ENCODE measurements around the gene CPXM1. TPM values are rescaled to one million over a fixed set of nuclear protein-coding genes. Genes with fewer than 3 reads are reported as not detected.
A peak's percentile ranks its signal among the peaks of the same experiment; 100 is the strongest.

CPXM1 gene
- polyA plus RNA-seq (2011; rRNA removed), result 9.0 and 12.9 TPM in 2 replicates
- polyA minus RNA-seq (2011; rRNA and poly(A)+ RNA removed), result 5.9 and 9.1 TPM in 2 replicates

DNA sequence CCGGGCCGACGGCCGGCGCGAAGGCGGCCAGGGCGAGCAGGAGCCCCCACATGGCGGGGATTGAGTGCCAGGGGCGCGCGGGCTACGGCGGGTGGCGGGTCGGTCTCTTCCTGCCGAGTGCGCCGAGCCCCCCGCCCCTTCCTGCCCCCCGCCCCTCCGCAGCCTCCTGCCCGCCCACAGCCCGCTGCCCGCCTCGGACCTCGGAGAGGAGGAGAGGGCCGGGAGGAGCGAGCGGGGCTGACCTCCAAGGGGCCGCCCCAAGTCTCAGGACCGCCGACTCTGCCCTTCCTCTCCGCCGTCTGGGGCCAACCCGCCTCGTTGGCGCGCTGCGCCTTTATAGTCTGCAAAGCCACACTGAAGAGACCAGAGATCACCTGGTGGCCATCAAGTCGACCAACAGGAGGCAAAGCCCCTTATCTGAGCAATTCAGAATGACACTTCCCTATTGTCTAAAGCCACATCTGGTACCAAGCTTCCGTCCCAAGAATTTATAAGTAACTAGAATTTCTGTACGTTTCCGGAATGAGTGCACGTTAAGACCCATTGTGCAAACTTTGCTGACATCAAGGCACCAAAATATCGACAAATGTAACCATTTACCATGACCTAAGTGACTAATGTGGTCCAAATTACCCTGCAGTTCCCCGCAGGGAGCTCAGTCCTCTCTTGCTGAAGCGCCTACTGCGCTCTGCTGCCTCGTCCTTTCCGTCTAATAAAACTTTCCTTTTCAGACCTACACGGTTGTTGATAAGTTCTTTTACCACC is at the start of gene CPXM1:
Gene CPXM1, minus strand, starts transcription at position 107 of the 765 bp plus-strand sequence. Its CDS starts 55 bp downstream, at position 52.
- TF ChIP-seq, protein P1, sequence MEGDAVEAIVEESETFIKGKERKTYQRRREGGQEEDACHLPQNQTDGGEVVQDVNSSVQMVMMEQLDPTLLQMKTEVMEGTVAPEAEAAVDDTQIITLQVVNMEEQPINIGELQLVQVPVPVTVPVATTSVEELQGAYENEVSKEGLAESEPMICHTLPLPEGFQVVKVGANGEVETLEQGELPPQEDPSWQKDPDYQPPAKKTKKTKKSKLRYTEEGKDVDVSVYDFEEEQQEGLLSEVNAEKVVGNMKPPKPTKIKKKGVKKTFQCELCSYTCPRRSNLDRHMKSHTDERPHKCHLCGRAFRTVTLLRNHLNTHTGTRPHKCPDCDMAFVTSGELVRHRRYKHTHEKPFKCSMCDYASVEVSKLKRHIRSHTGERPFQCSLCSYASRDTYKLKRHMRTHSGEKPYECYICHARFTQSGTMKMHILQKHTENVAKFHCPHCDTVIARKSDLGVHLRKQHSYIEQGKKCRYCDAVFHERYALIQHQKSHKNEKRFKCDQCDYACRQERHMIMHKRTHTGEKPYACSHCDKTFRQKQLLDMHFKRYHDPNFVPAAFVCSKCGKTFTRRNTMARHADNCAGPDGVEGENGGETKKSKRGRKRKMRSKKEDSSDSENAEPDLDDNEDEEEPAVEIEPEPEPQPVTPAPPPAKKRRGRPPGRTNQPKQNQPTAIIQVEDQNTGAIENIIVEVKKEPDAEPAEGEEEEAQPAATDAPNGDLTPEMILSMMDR (IDR thresholded peaks at IDR 0.05; ENCODE audit: low read depth, low read length), result no peak
- H3K9me3 ChIP-seq (ENCODE audit: control insufficient read depth, insufficient read depth, low read length), result peaks cover 5% of the 10 kb centered on the region
- no peak for DNase-seq (ENCODE audit: low read depth, low spot score)
- CTCF ChIA-PET, result interaction anchor here (1.2 kb wide), 1 partner anchor 51 kb away, joined by 5 read pairs; no protein-coding TSS in a partner anchor
- H3K27ac ChIP-seq (ENCODE audit: low read depth, low read length), result no peak within 1 kb of the TSS
- H3K27me3 ChIP-seq (ENCODE audit: control insufficient read depth, insufficient read depth, low read length), result peaks cover 61% of the 10 kb centered on the region
- POLR2A ChIA-PET, result interaction anchor here (0.6 kb wide), 1 partner anchor 13 kb away, joined by 3 read pairs; no protein-coding TSS in a partner anchor
- peak within 1 kb of the TSS; percentile 66 for H3K4me3 ChIP-seq (ENCODE audit: low read depth, low read length)

GRCh38 chr20:2849529-2849928 is 49.1 kb upstream of the CPXM1 start:
- H3K27ac ChIP-seq (ENCODE audit: low read depth, low read length), result no peak overlapping the region
- POLR2A ChIA-PET, result no interaction called here
- no peak for DNase-seq (ENCODE audit: low read depth, low spot score)
- H3K27me3 ChIP-seq (ENCODE audit: control insufficient read depth, insufficient read depth, low read length), result no peaks in the 10 kb centered on the region
- no peaks in the 10 kb centered on the region for H3K9me3 ChIP-seq (ENCODE audit: control insufficient read depth, insufficient read depth, low read length)
- TF ChIP-seq, protein P1 (IDR thresholded peaks at IDR 0.05; ENCODE audit: low read depth, low read length), result no peak
- CTCF ChIA-PET, result interaction anchor here (0.9 to 1.8 kb wide), 4 partner anchors 9 to 96 kb away, joined by 3 to 11 read pairs (median 4); no protein-coding TSS in a partner anchor
- H3K4me3 ChIP-seq (ENCODE audit: low read depth, low read length), result no peak overlapping the region

DNA sequence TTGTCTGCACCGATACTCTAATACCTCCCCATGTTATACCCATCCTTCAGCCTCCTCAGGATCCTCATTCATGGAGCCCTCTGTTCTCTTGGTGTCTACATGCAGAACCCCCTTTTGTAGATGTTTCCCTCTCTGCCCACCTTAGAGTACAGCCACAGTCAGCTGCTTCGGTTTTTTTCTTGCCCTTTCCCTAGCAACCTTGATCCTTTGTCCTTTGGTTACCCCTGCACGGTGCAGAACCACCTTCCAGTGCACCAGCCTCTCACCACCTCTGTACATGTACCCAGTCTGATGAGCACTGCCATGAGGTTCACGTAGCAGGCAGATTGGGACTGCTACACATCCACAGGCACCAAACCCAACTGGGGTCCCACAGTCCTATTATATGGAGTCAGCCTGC is 47.4 kb upstream of the CPXM1 start:
- ChIA-PET POLR2A (no interaction called here), CTCF (no interaction called here)
- Histone ChIP-seq H3K27me3 (ENCODE audit: control insufficient read depth, insufficient read depth, low read length) (no peaks in the 10 kb centered on the region), H3K9me3 (ENCODE audit: control insufficient read depth, insufficient read depth, low read length) (no peaks in the 10 kb centered on the region), H3K27ac (ENCODE audit: low read depth, low read length) (no peak overlapping the region), H3K4me3 (ENCODE audit: low read depth, low read length) (no peak overlapping the region)
- TF ChIP-seq, protein P1 (IDR thresholded peaks at IDR 0.05; ENCODE audit: low read depth, low read length), result no peak
- no peak for DNase-seq (ENCODE audit: low read depth, low spot score)

GRCh38 chr20:2846698-2847097 is 46.3 kb upstream of the CPXM1 start:
- H3K27me3 ChIP-seq (ENCODE audit: control insufficient read depth, insufficient read depth, low read length), result no peaks in the 10 kb centered on the region
- TF ChIP-seq, protein P1 (IDR thresholded peaks at IDR 0.05; ENCODE audit: low read depth, low read length), result no peak
- ChIA-PET CTCF (no interaction called here), POLR2A (no interaction called here)
- no peak for DNase-seq (ENCODE audit: low read depth, low spot score)
- no peaks in the 10 kb centered on the region for H3K9me3 ChIP-seq (ENCODE audit: control insufficient read depth, insufficient read depth, low read length)
- no peak overlapping the region for H3K27ac ChIP-seq (ENCODE audit: low read depth, low read length)
- H3K4me3 ChIP-seq (ENCODE audit: low read depth, low read length), result no peak overlapping the region

DNA sequence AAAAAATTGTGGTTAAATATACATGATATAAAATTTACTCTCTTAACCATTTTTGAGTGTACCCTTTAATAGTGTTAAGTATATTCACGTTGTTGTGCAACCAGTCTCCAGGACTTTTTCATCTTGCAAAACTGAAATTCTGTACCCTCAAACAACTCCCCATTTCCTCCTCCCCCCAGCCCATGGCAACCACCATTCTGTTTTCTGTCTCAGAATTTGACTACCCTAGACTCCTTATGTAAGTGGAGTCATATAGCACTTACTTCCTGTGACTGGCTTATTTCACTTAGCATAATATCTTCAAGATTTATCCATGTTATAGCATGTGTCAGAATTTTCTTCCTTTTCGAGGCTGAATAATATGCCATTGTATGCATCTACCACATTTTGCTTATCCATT is 45.2 kb upstream of the CPXM1 start:
- POLR2A ChIA-PET, result no interaction called here
- CTCF ChIA-PET, result no interaction called here
- Histone ChIP-seq H3K27ac (ENCODE audit: low read depth, low read length) (no peak overlapping the region), H3K27me3 (ENCODE audit: control insufficient read depth, insufficient read depth, low read length) (no peaks in the 10 kb centered on the region), H3K4me3 (ENCODE audit: low read depth, low read length) (no peak overlapping the region), H3K9me3 (ENCODE audit: control insufficient read depth, insufficient read depth, low read length) (no peaks in the 10 kb centered on the region; the same call in 1 of the 2 replicates)
- TF ChIP-seq, protein P1 (IDR thresholded peaks at IDR 0.05; ENCODE audit: low read depth, low read length), result no peak
- DNase-seq (ENCODE audit: low read depth, low spot score), result no peak
